HCT116 (cell line): ENCODE measurements around the gene LMTK3.

Experiments
- EGR1 ChIP-seq: IDR thresholded peaks from 2 replicates; pipeline ENCODE4 v1.6.1; 2012; ENCODE audit warnings: low read depth
- POLR2AphosphoS5 ChIP-seq: IDR thresholded peaks from 2 replicates; pipeline ENCODE4 v1.6.1; 2011; ENCODE audit warnings: mild to moderate bottlenecking, low read depth, low read length, moderate library complexity
- SP1 ChIP-seq: IDR thresholded peaks from 2 replicates; pipeline ENCODE4 v1.6.1; 2012; ENCODE audit warnings: low read depth
- ZFX ChIP-seq: fragments of 450-650 bp; IDR thresholded peaks from 2 replicates; pipeline ENCODE4 v1.6.1; 2017
- TF ChIP-seq, protein P1 (sequence below): IDR thresholded peaks from 2 replicates; pipeline ENCODE4 v1.6.1; 2012

- peak; percentile 26; the same call in 1 of the 2 replicates for TF ChIP-seq POLR2AphosphoS5
- no peak for TF ChIP-seq ZFX
- TF ChIP-seq EGR1, result no peak
- TF ChIP-seq, protein P1, sequence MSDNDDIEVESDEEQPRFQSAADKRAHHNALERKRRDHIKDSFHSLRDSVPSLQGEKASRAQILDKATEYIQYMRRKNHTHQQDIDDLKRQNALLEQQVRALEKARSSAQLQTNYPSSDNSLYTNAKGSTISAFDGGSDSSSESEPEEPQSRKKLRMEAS, result no peak; the same call in 1 of the 2 replicates
- no peak for TF ChIP-seq SP1
Measured at GRCh38 chr19:48551437-48552302, 40.0 kb upstream of the LMTK3 start, which contains the start of gene SULT2B1.
